HCT116 (cell line): ENCODE results near the gene TRAPPC12. TPM values are rescaled to one million over a fixed set of nuclear protein-coding genes. Genes with fewer than 3 reads are reported as not detected.

ENCODE experiments used
- ATAC-seq: fragments of 200-7000 bp; cut with Tn5 transposase; 2 replicates; pipeline ENCODE4 v1.9.1; 2020; ENCODE audit warnings: mild to moderate bottlenecking, moderate library complexity
- BruUV-seq: library from RNA; stranded (reverse); fragments of 400-500 nt; replicated peaks from 2 replicates; lab custom pipeline; 2021; lab: Mats Ljungman, UMichigan
- CTCF ChIA-PET: fragments of 300-600 bp; sonication (Branson Sonifier 250); formaldehyde crosslinking; loops from one replicate; lab custom pipeline; 2021; ENCODE audit warnings: antibody characterized with exemption; lab: Charles Lee
- POLR2A ChIA-PET: fragments of 300-600, 350-600 bp; sonication (Branson Sonifier 250); formaldehyde crosslinking; loops from one replicate; lab custom pipeline; 2021; ENCODE audit warnings: antibody characterized with exemption; lab: Charles Lee
- RAD21 ChIA-PET, 2 experiments: fragments of 300-600 bp; sonication (Branson Sonifier 250); formaldehyde crosslinking; loops; one replicate each; lab custom pipeline; 2023; ENCODE audit warnings: low total read pairs in 2 of 2; ENCODE audit not compliant: uncharacterized antibody in 2 of 2, unreplicated experiment in 2 of 2, low non-redundant PET in 1 of 2; lab: Charles Lee
- DNase-seq: peaks from one replicate; pipeline ENCODE4 v3.0.0-alpha.2; 2010; ENCODE audit warnings: low read depth, low spot score
- H2AFZ ChIP-seq: fragments of 200-600 bp; shearing (Covaris generic), sonication (generic); 2 replicates; pipeline ENCODE4 v1.6.1; 2017; ENCODE audit warnings: low read depth, mixed run types, mixed read lengths, antibody characterized with exemption, low read length; ENCODE audit not compliant: poor library complexity, severe bottlenecking
- H3K27ac ChIP-seq: 2 replicates; pipeline ENCODE4 v1.5.1; 2012; ENCODE audit warnings: low read depth, low read length
- H3K27me3 ChIP-seq: fragments of 200-600 bp; sonication (generic); 2 replicates; pipeline ENCODE4 v1.6.1; 2016; ENCODE audit warnings: mixed run types, low read length, mixed read lengths; ENCODE audit not compliant: insufficient read depth
- H3K36me3 ChIP-seq, 2 experiments: fragments of 200-500 bp in 1 of 2; fragments of 200-600 bp in 1 of 2; sonication (Bioruptor generic) in 1 of 2; sonication (generic) in 1 of 2; 2 replicates each; pipeline versions ENCODE4 v1.5.1 to v1.6.1; 2014 to 2016; ENCODE audit warnings: low read length in 2 of 2, inconsistent platforms in 1 of 2, mixed read lengths in 1 of 2, mixed run types in 1 of 2; ENCODE audit not compliant: insufficient read depth in 2 of 2, control insufficient read depth in 1 of 2
- H3K4me1 ChIP-seq, 2 experiments: fragments of 200-600 bp in 1 of 2; sonication (generic) in 1 of 2; 2 replicates each; pipeline versions ENCODE4 v1.5.1 to v1.6.1; 2012 to 2017; ENCODE audit warnings: low read length in 2 of 2, inconsistent platforms in 1 of 2, mild to moderate bottlenecking in 1 of 2, mixed read lengths in 1 of 2, mixed run types in 1 of 2, moderate library complexity in 1 of 2; ENCODE audit not compliant: insufficient read depth in 2 of 2, control insufficient read depth in 1 of 2
- H3K4me2 ChIP-seq: fragments of 200-600 bp; sonication (generic); 2 replicates; pipeline ENCODE4 v1.6.1; 2017; ENCODE audit warnings: mixed run types, low read length, mixed read lengths
- H3K4me3 ChIP-seq, 2 experiments: fragments of 200-600 bp in 1 of 2; sonication (generic) in 1 of 2; replicated peaks in 1 of 2; 2 replicates each; pipeline ENCODE4 v1.5.1; 2011 to 2016; ENCODE audit warnings: low read length in 2 of 2, control low read depth in 1 of 2, low read depth in 1 of 2, mild to moderate bottlenecking in 1 of 2, mixed read lengths in 1 of 2, mixed run types in 1 of 2
- H3K79me2 ChIP-seq: fragments of 200-600 bp; sonication (generic); 2 replicates; pipeline ENCODE4 v1.6.1; 2017; ENCODE audit warnings: mild to moderate bottlenecking, mixed run types, low read length, moderate library complexity, mixed read lengths; ENCODE audit not compliant: insufficient read depth
- H3K9ac ChIP-seq: fragments of 200-600 bp; sonication (generic); 2 replicates; pipeline ENCODE4 v1.6.1; 2016; ENCODE audit warnings: low read length, mixed read lengths
- H3K9me2 ChIP-seq: fragments of 200-600 bp; sonication (generic), shearing (Covaris generic); 2 replicates; pipeline ENCODE4 v1.6.1; 2017; ENCODE audit warnings: mixed run types, mild to moderate bottlenecking, moderate library complexity; ENCODE audit not compliant: insufficient read depth
- H3K9me3 ChIP-seq, 2 experiments: fragments of 200-500 bp in 1 of 2; fragments of 200-600 bp in 1 of 2; sonication (Bioruptor generic) in 1 of 2; sonication (generic) in 1 of 2; 2 replicates each; pipeline ENCODE4 v1.6.1; 2014 to 2017; ENCODE audit warnings: low read length in 2 of 2, mixed read lengths in 2 of 2, inconsistent platforms in 1 of 2, low read depth in 1 of 2, mild to moderate bottlenecking in 1 of 2, mixed run types in 1 of 2, moderate library complexity in 1 of 2; ENCODE audit not compliant: control insufficient read depth in 1 of 2, insufficient read depth in 1 of 2
- H4K20me1 ChIP-seq: fragments of 200-600 bp; sonication (generic), shearing (Covaris generic); 2 replicates; pipeline ENCODE4 v1.6.1; 2017; ENCODE audit warnings: mixed run types, mild to moderate bottlenecking, moderate library complexity; ENCODE audit not compliant: insufficient read depth
- CEBPB ChIP-seq: IDR thresholded peaks from 2 replicates; pipeline ENCODE4 v1.6.1; 2012; ENCODE audit warnings: low read depth
- EGR1 ChIP-seq: IDR thresholded peaks from 2 replicates; pipeline ENCODE4 v1.6.1; 2012; ENCODE audit warnings: low read depth
- EZH2 ChIP-seq: fragments of 200-600 bp; sonication (generic); IDR thresholded peaks from 2 replicates; pipeline ENCODE4 v1.6.1; 2017; ENCODE audit warnings: antibody characterized with exemption, mixed run types
- EZH2phosphoT487 ChIP-seq: fragments of 200-600 bp; IDR thresholded peaks from 2 replicates; pipeline ENCODE4 v1.6.1; 2018; ENCODE audit warnings: antibody characterized with exemption, borderline replicate concordance
- SP1 ChIP-seq: IDR thresholded peaks from 2 replicates; pipeline ENCODE4 v1.6.1; 2012; ENCODE audit warnings: low read depth
- YY1 ChIP-seq: IDR thresholded peaks from 2 replicates; pipeline ENCODE4 v1.6.1; 2011; ENCODE audit warnings: low read length, low read depth, moderate library complexity, mild to moderate bottlenecking; ENCODE audit not compliant: insufficient replicate concordance; ENCODE audit errors: extremely low read depth
- intact Hi-C: fragments of 100-400 bp; cut with micrococcal nuclease; formaldehyde crosslinking; loops from 2 replicates; pipeline ENCODE4 v1.10.0; 2022
- total RNA-seq: library from RNA; stranded (reverse); gene quantifications from one replicate; pipeline ENCODE4 v1.2.1, GENCODE V29; 2021; ENCODE audit not compliant: unreplicated experiment
- TF ChIP-seq, protein P1 (sequence below), 3 experiments: fragments of 200-600 bp in 1 of 3; sonication (generic) in 1 of 3; IDR thresholded peaks in 2 of 3; conservative IDR thresholded peaks in 1 of 3; 2 replicates each; pipeline ENCODE4 v1.5.1; 2012 to 2017; ENCODE audit warnings: low read depth in 2 of 3, low read length in 2 of 3, antibody characterized with exemption in 1 of 3, borderline replicate concordance in 1 of 3, control low read depth in 1 of 3, mild to moderate bottlenecking in 1 of 3, mixed read lengths in 1 of 3, mixed run types in 1 of 3, moderate library complexity in 1 of 3; ENCODE audit not compliant: insufficient read depth in 1 of 3
- TF ChIP-seq, protein P2 (sequence below): IDR thresholded peaks from 2 replicates; pipeline ENCODE4 v1.6.1; 2012
- TF ChIP-seq, protein P3 (sequence below): IDR thresholded peaks from 2 replicates; pipeline ENCODE4 v1.6.1; 2012

TRAPPC12 gene
- total RNA-seq, 1 experiment from 2014 or later = 47.4 TPM

DNA sequence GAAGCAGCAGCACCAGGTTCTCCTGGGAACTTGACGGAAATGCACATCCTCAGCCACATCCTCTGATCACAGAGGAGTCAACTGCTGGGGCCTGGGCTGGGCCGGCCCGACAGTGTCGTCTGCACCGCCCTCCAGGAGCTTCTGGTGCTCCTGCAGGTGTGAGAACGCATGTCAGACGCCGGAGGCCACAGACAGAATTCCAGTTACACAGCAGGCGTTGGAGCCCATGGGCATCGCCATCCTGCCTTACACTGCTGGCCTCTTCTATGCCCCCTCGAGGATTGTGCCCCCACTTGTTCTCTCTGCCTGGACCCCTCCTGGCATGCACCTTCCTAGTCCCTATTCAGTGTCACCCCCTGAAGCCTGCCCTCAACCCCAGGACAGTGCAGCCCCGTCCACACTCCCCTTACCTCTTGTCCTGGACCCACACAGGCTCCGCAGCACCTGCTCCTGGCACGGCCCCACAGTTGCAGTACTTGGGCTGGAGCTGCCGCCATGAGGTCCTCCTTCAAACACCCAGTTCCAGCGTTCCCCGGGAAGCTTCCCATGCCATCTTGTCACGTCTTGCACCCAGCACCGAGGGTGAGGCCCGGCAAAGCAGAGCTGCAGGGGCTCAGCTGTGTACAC, 102.4 kb downstream of the TRAPPC12 start:
- H2AFZ ChIP-seq = no peak overlapping the region
- TF ChIP-seq EGR1 (no peak), CEBPB (no peak), SP1 (no peak)
- TF ChIP-seq, protein P1, sequence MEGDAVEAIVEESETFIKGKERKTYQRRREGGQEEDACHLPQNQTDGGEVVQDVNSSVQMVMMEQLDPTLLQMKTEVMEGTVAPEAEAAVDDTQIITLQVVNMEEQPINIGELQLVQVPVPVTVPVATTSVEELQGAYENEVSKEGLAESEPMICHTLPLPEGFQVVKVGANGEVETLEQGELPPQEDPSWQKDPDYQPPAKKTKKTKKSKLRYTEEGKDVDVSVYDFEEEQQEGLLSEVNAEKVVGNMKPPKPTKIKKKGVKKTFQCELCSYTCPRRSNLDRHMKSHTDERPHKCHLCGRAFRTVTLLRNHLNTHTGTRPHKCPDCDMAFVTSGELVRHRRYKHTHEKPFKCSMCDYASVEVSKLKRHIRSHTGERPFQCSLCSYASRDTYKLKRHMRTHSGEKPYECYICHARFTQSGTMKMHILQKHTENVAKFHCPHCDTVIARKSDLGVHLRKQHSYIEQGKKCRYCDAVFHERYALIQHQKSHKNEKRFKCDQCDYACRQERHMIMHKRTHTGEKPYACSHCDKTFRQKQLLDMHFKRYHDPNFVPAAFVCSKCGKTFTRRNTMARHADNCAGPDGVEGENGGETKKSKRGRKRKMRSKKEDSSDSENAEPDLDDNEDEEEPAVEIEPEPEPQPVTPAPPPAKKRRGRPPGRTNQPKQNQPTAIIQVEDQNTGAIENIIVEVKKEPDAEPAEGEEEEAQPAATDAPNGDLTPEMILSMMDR (IDR thresholded peaks at IDR 0.05 in 2 of 3, conservative IDR thresholded peaks at IDR 0.05 in 1 of 3; ENCODE audit: borderline replicate concordance in 1 of 3, insufficient read depth in 1 of 3, low read depth in 2 of 3, low read length in 2 of 3) = no peak
- TF ChIP-seq, protein P2, sequence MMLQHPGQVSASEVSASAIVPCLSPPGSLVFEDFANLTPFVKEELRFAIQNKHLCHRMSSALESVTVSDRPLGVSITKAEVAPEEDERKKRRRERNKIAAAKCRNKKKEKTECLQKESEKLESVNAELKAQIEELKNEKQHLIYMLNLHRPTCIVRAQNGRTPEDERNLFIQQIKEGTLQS = no peak
- ATAC-seq = no peak
- POLR2A ChIA-PET = no interaction called here
- H3K27ac ChIP-seq = no peak overlapping the region
- H3K4me1 ChIP-seq = no peaks in the 10 kb centered on the region
- H3K9me3 ChIP-seq = no peaks in the 10 kb centered on the region
- no TSS peak for BruUV-seq
- H3K79me2 ChIP-seq = no peaks in the 10 kb centered on the region
- RAD21 ChIA-PET = no interaction called here
- no peaks in the 10 kb centered on the region for H4K20me1 ChIP-seq
- intact Hi-C loops = no loop called here
- CTCF ChIA-PET = no interaction called here
- no peaks in the 10 kb centered on the region for H3K27me3 ChIP-seq
- no peak overlapping the region for H3K9ac ChIP-seq
- DNase-seq = no peak
- H3K36me3 ChIP-seq = no peaks in the 10 kb centered on the region
- H3K4me3 ChIP-seq = no peak overlapping the region
- H3K9me2 ChIP-seq = no peaks in the 10 kb centered on the region
- H3K4me2 ChIP-seq = no peak overlapping the region

DNA sequence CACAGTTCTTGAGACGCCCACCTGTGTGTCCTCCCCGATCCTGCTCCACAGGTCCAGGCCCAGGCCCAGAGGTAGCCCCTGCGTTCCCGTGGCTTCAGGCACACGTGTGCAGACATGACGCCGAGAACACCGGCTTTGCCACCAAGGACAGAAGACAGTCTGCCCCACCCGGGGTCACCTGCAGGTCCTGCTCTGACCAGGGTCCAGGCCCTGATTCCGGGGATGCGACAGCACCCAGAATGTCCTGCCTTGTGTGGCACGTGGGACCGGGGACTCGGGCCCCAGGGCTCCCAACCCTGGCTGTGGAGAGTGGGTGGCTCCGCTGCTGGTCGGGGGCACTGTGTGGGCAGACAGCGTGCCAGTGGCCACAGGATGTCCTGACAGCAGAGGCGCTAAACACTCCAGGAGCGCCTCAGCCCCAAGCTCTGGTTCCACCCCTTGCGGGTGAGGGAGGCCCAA, 102.9 kb downstream of the TRAPPC12 start:
- Histone ChIP-seq H2AFZ (no peak overlapping the region), H3K4me1 (no peaks in the 10 kb centered on the region), H3K36me3 (no peaks in the 10 kb centered on the region), H3K9me2 (no peaks in the 10 kb centered on the region), H3K9me3 (no peaks in the 10 kb centered on the region), H3K27ac (no peak overlapping the region), H3K27me3 (no peaks in the 10 kb centered on the region), H3K9ac (no peak overlapping the region), H4K20me1 (no peaks in the 10 kb centered on the region), H3K4me2 (no peak overlapping the region), H3K4me3 (no peak overlapping the region), H3K79me2 (no peaks in the 10 kb centered on the region)
- DNase-seq (no peak), ATAC-seq (no peak)
- ChIA-PET POLR2A (no interaction called here), CTCF (no interaction called here), RAD21 (no interaction called here)
- intact Hi-C loops = no loop called here
- no peak for TF ChIP-seq CEBPB
- TF ChIP-seq, protein P3, sequence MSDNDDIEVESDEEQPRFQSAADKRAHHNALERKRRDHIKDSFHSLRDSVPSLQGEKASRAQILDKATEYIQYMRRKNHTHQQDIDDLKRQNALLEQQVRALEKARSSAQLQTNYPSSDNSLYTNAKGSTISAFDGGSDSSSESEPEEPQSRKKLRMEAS = no peak
- no peak for TF ChIP-seq EZH2phosphoT487
- TF ChIP-seq YY1 = no peak
- TF ChIP-seq EZH2 = no peak
- TF ChIP-seq, protein P1 (IDR thresholded peaks at IDR 0.05 in 2 of 3, conservative IDR thresholded peaks at IDR 0.05 in 1 of 3; ENCODE audit: borderline replicate concordance in 1 of 3, insufficient read depth in 1 of 3, low read depth in 2 of 3, low read length in 2 of 3) = no peak
- no TSS peak for BruUV-seq
